NB4 (cell line): ENCODE data around the gene PARP8.
"Not testable (repeated sequence)": the region's sequence is repeated elsewhere in the genome, so short reads cannot be mapped to it uniquely, and the experiment has no call there.

ENCODE experiments used
- CTCF ChIP-seq: IDR thresholded peaks from one replicate; pipeline ENCODE4 v1.5.1; 2012; ENCODE audit warnings: low read depth, low read length
- MAX ChIP-seq: IDR thresholded peaks from 2 replicates; pipeline ENCODE4 v1.6.1; 2011; ENCODE audit warnings: low read depth, low read length
- POLR2A ChIP-seq: IDR thresholded peaks from 2 replicates; pipeline ENCODE4 v1.6.1; 2011; ENCODE audit warnings: mild to moderate bottlenecking; ENCODE audit not compliant: insufficient read length; ENCODE audit errors: extremely low read depth

GRCh38 chr5:50673444-50673843, 7.0 kb downstream of the PARP8 start:
- not testable (repeated sequence) for TF ChIP-seq CTCF, MAX, POLR2A
